Activated CD4-positive, CD25-positive, alpha-beta regulatory T cell treated with anti-CD3 and anti-CD28 coated beads, Interleukin-2, amount 50 U/mL, for 16 hours (primary cell): Measurements from ENCODE around the gene RXFP3.
"Not testable (repeated sequence)": the region's sequence is repeated elsewhere in the genome, so short reads cannot be mapped to it uniquely, and the experiment has no call there.

ENCODE experiments used
- DNase-seq: peaks from one replicate; pipeline ENCODE4 v3.0.0-alpha.2; 2020; ENCODE audit warnings: low read depth, low spot score

The RXFP3 gene

DNA sequence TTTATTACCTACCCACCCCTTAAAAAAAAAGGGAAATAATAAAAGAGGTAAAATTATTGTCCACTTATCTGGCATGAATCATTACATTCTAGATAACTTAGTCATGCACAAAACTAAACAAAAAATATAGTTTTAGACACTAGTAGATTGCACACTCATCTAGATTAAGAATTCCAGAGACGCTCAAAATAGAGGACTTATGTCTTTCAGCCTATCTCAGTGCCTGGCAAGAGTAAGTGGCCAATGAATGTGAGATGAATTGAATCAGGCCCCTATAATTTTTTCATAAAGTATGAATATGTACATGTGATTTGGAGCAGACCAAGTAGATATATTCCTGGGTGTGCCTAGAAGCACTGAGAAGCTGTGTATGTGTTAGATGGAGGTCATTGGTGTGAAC, 2.0 kb upstream of the RXFP3 start:
- DNase-seq = no peak

DNA sequence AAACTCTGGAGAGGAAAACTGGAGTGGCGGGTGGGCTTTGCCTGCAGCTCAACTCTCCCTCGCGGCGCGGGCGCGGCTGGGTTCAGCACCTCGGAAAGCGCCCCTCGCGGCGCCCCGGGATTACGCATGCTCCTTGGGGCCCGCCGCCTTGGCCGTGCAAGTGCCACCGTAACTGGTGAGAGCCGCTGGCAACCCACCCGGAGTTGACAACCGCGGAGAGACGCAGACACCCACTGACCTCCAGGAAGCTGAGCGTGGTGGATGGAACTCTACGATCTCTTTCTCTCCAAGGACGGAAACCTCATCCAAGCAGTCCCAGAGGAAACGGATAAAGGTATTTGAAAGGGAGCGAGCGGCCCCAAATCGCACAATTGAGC, 194 bp upstream of the RXFP3 start:
- DNase-seq = no peak

DNA sequence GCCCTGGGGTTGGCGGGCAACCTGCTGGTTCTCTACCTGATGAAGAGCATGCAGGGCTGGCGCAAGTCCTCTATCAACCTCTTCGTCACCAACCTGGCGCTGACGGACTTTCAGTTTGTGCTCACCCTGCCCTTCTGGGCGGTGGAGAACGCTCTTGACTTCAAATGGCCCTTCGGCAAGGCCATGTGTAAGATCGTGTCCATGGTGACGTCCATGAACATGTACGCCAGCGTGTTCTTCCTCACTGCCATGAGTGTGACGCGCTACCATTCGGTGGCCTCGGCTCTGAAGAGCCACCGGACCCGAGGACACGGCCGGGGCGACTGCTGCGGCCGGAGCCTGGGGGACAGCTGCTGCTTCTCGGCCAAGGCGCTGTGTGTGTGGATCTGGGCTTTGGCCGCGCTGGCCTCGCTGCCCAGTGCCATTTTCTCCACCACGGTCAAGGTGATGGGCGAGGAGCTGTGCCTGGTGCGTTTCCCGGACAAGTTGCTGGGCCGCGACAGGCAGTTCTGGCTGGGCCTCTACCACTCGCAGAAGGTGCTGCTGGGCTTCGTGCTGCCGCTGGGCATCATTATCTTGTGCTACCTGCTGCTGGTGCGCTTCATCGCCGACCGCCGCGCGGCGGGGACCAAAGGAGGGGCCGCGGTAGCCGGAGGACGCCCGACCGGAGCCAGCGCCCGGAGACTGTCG, 976 bp downstream of the RXFP3 start:
- DNase-seq = no peak

DNA sequence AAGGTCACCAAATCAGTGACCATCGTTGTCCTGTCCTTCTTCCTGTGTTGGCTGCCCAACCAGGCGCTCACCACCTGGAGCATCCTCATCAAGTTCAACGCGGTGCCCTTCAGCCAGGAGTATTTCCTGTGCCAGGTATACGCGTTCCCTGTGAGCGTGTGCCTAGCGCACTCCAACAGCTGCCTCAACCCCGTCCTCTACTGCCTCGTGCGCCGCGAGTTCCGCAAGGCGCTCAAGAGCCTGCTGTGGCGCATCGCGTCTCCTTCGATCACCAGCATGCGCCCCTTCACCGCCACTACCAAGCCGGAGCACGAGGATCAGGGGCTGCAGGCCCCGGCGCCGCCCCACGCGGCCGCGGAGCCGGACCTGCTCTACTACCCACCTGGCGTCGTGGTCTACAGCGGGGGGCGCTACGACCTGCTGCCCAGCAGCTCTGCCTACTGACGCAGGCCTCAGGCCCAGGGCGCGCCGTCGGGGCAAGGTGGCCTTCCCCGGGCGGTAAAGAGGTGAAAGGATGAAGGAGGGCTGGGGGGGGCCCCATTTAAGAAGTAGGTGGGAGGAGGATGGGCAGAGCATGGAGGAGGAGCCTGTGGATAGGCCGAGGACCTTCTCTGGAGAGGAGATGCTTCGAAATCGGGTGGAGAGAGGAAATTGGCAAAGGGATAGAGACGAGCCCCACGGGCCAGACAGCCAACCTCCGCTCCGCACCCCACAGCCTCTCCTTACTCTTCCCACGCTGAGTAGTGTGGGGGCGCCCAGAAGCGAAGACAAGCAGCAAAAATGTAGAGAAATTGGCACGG, 1.7 kb downstream of the RXFP3 start:
- DNase-seq = no peak

DNA sequence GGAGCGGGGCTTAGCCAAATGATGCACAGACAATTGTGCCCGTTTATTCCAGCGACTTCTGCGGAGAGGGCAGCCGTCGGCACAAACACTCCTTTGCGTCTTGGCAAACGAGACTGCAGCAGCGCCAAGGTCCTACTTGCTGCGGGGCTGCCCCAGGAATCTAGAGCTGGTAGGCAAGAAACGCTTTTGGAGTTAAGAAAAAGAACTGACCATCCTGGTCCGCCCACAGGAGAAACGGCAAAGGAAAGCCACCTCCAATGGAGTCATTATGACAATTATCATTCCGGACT, 2.3 kb downstream of the RXFP3 start:
- DNase-seq = no peak

DNA sequence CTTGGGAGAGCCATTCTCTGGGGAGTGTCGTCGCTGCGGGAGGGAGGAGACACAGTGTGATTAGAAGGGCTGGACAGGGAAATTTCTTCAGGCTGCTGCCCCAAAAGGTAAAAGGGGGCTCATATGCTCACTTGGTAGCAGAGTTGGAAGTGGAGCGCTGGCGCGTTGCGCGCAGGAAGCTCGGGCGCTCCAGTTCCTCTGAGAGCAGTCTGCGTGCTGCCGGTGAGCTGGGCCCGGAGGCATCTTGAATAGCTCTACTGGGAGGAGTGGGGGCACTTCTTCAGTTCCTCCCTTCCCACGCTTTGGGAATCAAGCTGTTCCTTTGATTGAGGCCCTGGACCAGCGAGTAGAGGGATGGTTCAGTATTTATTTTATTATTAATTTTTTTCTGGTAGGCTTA, 2.7 kb downstream of the RXFP3 start:
- no peak for DNase-seq

DNA sequence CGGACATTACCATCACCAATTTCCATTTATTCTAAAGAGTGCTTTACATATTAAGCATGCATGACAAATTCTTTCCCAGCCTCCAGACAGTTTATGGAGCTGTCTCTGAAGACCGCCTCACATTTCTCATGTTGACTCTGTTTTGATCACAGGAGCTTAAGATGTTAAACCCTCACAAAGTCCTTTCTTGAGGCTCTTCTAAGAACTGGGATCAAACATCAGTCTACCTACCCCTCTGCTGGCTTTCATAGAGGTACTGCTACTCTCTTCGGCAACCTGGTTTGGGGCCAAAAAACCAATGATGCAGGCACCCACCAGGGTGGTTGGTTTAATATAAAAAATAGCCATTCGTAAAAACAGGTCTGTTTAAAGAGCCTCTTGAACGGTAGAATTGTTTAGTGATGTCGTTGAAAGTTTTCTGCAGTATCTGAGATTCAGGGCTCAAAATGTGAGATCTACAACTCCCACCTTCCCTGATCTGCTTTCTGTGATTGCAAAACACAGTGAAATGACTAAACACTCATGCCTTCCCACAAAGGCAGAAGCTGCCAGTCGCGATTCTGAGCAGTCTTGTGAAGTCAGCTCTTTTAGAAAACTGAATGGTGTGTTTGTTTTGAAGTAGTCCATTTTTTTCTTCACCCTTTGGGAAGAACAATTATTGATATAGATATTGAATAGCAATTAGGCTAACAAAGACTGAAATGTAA, 3.5 kb downstream of the RXFP3 start:
- DNase-seq = no peak

DNA sequence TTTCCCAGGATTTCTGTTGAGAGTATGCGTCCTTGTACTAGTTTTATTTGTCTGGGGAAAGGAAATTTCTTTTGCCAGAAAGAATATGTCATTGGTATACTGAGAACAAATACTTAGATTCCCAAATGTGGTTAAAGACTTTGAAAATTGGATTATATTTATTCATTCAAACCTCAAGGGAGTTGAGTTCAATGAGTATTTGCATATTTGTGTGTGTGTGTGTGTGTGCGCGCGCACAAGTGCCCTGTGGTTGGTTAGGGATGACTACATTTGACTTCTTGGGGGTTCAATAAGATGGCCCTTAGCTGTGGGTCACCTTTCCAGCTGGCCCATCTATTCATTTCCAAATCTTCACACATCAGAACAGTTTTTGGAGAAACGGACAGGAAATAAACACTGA, 4.9 kb downstream of the RXFP3 start:
- no peak for DNase-seq

DNA sequence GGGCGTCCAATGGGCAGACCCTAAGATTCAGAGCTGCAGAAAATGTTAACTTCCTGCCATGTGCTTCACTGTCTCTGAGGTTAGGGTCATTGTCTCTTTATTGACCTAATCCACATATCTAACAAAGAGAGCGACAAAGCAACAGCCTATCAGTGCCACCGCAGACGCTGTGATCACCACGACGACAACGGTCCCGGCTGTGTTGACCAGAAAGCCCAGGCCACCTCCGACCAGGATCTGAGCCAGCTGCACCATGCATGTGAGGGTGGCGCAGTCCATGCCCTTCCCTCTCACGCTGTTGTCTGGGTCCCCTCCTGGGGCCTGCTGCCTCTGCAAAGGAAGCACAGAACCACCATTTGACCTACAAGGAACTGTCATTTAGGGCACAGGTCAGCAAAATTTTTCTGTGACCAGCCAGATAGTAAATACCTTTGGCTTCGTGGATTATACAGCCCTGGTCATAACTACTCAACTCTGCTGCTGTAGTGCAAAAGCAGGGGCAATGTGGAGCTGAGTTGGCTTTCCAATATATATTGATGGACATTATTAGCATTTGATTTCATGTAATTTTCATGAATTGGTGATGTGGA, 8.5 kb downstream of the RXFP3 start:
- no peak for DNase-seq

DNA sequence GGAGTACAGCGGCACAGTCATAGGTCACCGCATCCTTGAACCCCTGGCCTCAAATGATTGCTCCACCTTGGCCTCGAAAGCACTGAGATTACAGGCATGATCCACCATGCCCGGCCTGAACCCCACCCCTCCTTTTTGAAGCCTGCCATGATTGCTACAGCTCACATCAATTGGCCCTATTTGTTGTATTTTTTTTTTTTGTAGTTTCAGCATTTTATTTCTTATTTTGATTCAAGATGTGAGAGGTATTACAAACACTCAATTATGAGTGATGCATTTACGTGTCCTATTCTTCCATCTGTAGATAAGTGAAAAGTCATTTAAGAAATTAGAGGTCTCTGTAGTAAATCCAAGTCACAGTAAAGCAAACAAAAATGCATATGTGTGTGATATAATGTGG, 16.0 kb downstream of the RXFP3 start:
- DNase-seq = not testable (repeated sequence)

DNA sequence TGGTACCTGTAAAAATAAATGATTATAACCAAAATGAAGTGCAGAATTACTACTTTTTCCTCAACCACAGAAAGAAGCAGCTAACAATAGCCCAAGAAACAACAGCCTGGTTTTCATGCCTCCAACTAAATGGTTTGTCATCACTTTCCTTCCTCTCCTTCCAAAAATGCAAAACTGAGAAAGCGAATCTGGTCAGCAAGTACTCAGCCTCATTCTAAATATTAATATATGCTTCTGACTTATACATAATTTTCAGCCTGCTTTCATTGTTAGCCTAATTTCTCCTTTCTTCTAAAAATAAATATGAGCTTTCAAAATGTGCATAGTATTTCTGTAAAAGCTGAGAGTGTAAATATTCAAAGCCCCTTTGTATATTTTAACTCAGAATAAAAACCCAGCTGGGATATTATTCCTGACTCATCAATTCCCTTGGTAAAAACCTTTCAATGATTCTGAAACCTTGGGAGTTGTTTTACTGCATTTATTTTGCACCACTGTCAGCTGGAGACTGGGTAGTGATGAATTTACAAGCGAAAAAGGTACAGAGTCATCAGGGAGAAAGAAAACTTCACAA, 21.5 kb downstream of the RXFP3 start:
- no peak for DNase-seq

DNA sequence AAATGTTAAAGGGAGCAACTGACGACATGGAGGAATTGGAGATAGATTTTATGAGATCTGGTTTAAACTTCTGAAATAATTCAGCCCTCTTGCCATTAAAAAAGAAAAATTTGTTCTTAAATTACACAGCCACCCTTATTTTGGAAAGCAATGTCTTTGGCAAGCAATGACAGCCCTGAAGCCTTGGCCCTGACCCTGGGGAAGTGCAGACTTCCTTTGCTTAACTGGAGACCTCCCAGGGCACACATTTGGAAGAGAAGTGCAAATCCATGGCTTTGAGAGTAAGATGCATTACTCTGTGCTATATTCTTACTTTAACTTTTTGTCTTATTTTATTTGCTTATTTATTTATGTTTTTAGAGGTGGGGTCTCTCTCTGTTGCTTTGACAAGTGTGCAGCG, 22.0 kb downstream of the RXFP3 start:
- DNase-seq = no peak

DNA sequence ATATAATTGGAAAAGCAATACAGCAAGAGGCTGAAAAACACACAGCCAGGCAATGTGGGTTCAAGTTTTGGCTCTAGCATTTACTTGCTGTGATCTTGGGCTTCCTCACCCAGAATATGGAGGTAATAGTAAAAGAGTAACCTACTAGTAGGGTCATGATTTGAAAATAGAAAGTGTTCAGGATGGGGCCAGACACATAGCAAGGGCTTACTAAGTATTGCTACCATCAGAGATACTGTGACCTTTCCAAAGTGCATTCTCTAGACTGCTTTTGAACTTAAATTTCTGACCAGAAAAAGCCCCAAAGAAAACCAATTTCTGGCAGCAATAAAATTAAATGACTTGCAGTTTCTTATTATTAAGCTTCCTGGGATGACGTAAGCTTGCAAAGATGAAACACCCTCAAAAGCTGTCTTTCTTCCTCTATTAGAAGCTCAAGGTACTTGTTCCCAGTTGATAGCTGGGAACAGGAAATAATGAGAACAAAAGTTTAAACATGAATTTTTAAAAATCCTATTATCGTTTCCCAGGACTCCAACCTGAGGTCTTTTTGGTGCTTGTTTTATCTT, 28.0 kb downstream of the RXFP3 start:
- no peak for DNase-seq

DNA sequence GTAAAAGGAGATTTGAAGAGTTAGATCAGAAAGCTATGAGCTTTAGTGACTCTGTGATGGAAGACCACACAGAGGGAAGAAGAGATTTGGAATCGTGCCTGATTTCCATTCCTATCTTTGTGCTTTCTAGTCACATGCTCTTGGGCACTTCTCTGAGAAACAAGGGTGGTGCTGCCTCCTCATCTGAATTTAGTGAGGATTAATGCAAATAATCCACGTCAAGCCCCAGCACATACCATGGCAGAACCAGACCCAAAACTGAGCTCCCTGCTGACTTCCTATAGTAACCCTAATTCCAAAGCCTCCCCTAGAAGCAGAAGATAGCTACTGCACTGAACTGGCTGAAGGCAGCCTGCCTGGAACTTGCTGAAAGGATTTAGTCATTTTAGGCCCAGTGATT, 30.6 kb downstream of the RXFP3 start:
- no peak for DNase-seq

DNA sequence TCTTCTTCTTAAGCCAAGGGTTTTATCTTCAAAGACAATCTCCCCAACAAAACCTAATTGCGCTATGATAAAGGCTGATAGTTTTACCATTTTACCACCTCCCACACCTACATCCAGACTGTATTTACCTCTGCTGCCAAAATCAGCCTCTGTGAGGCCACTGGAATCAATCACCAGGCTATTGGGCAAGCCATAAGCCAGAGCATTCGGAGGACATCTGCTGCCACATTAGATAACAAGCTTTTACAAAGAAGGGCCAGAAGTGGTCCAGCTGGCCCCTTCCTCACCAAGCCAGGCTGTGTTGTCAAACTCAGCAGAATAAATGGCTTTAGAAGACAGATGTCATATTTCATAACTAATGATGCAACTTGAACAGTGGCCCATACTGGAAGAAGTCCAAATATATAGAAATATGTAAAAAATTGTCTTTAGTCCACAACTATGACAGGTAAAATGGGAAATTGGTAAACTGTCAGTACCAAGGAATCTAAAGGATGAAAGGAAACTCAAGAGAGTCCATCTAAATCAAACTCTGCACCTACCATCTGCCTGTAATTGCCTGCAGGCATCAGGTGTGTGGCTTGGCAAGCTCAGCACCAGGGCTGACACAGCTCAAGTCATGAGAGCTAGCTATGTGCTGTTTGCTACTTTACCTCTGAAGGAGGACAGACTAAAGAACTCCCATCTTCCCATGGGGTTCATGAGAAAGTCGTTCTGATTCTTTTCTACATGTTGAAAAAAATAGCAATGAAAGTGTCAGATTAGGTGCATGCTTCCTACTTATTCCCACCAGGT, 32.2 kb downstream of the RXFP3 start:
- no peak for DNase-seq

DNA sequence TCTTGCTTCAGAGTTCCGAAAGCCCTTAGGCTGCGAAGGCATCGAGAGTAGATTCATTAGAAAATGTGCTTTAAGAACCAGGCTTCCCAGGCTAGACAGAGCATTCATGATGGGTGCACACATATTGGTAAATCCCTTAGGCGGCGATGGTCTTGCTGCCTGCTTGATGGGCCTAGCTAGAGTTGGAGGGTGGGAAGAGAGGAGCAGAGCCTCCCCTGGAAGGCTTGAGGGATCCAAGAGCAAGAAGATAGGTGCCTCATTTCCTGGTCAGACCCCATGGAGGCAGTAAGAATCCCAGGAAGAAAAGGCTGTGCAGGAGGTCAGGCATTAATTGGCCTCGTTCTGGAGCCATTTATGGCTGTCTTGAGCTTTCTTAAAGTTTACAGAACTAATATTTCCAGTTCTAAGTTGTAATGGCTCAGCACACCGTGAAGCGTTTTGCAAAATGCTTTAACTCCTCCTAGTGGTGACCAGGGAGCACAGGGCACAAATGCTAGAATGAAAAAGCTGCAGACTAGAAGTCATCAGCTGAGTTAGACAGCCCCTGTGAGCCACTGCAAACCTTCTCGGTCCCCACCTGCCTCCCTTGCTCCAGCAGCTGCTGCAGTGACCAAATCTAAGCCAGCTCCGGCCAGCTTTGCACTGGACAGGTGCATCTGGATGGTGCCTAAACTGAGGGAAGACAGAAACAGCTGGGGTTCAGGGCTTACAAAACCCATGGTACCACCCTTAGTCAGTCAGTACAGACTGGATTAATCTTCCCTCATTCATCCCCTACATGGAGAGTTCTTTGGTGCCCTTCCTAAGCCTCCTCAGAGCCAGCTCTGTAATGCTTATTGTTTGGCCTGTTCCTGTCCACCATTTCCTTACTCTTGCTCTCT, 33.6 kb downstream of the RXFP3 start:
- no peak for DNase-seq

DNA sequence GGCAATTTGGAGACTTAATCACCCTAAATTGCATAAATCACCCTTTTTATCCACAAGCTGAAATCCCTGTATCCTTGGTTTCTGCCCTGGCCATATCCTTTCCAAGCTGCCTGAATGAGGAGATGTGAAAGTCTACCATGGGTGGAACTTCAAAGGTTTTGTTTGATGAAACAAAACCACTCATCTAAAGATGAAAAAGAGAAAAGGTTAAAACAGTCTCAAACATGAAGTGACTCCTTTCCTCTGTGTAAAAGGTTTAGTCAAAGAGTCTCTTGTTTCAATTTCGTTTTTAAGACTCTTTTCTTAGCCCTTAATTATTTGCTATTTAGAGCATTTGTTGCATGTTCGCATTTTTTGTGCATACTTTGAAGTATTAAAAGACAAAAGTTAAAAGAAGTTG, 37.1 kb downstream of the RXFP3 start:
- no peak for DNase-seq

DNA sequence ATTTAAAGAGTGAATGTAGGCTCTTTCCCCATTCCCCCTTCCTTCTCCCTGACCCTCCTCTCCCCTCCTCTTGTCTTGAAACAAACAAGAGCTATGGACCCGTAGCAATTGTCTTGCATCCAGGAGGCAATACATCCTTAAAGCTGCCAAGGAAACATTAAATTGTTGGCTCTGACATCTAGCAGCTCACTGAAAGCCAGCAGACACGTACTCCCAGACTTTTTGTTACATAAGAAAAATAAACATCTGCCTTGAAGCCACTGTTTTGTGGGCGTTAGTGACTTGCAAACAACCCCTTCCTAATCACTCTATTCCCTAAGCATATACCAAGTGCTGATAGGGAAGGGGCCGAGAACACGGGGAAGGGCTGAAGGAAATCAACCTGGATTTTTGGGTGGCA, 39.7 kb downstream of the RXFP3 start:
- DNase-seq = no peak

DNA sequence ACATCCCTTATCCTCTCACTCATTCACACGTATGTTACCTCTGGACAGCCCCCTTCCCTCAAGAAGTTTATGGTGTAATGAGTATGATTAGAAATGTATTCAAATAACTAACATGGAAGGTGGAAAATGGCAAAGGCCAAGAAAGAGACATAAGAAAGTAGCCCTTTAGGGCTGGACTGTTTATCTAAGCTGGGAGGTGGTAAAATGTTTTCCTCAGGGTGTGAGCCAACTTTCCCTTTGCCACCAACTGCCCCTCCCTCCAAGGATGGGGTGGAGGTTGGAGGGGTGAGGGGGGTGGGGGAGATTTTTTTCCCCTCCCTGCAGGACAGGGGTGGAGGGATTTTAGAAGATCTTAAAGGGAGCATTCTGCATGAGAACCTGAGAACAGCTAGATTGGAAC, 40.1 kb downstream of the RXFP3 start:
- DNase-seq = no peak

DNA sequence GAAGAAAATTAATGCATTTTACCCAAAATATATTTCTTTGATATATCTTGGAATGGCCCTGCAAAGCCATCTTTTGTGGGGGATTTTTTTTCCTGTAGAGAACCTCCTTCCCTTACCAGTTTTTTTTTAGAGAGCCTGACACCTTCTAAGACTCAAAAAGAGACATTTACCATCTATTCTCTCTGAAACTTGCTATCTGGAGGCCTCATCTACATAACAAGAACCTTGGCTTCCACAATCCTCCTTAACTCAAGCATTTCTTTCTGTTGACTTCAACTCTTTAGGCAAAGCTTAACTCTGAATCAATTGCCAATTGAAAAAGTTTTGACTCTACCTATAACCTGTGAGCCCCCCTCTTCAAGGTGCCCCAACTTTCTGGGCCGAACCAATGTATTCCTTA, 42.1 kb downstream of the RXFP3 start:
- no peak for DNase-seq
